Activated CD4-positive, alpha-beta memory T cell treated with anti-CD3 and anti-CD28 coated beads for 36 hours (primary cell): ENCODE measurements around the gene RASA3. TPM values are rescaled to one million over a fixed set of nuclear protein-coding genes. Genes with fewer than 3 reads are reported as not detected.
A peak's percentile ranks its signal among the peaks of the same experiment; 100 is the strongest.
"Not testable (repeated sequence)": the region's sequence is repeated elsewhere in the genome, so short reads cannot be mapped to it uniquely, and the experiment has no call there.

Experiments used
- CTCF ChIA-PET: fragments of 350-600 bp; sonication (Branson Sonifier 250); formaldehyde crosslinking; loops from one replicate; lab custom pipeline; 2021; ENCODE audit warnings: antibody characterized with exemption, inconsistent platforms; lab: Charles Lee
- POLR2A ChIA-PET: fragments of 350-600 bp; sonication (Branson Sonifier 250); formaldehyde crosslinking; loops from one replicate; lab custom pipeline; 2021; ENCODE audit warnings: antibody characterized with exemption; lab: Charles Lee
- DNase-seq: peaks from one replicate; pipeline ENCODE4 v3.0.0-alpha.2; 2020
- H3K27ac Mint-ChIP-seq: one replicate; pipeline ENCODE4 v1.8.0; 2021; ENCODE audit warnings: mixed read lengths
- H3K27me3 Mint-ChIP-seq: one replicate; pipeline ENCODE4 v1.8.0; 2021; ENCODE audit warnings: mixed read lengths
- H3K36me3 Mint-ChIP-seq: one replicate; pipeline ENCODE4 v1.8.0; 2021; ENCODE audit warnings: mixed read lengths
- H3K4me1 Mint-ChIP-seq: one replicate; pipeline ENCODE4 v1.8.0; 2021; ENCODE audit warnings: low read depth, mixed read lengths
- H3K4me3 Mint-ChIP-seq: one replicate; pipeline ENCODE4 v1.8.0; 2021; ENCODE audit warnings: mild to moderate bottlenecking, mixed read lengths
- H3K9me3 Mint-ChIP-seq: one replicate; pipeline ENCODE4 v1.8.0; 2021; ENCODE audit warnings: mixed read lengths
- intact Hi-C: fragments of 100-400 bp; cut with micrococcal nuclease; formaldehyde crosslinking; loops from one replicate; pipeline ENCODE4 v1.15.1; 2023
- total RNA-seq, 2 experiments: library from RNA; stranded (reverse); gene quantifications; one replicate each; pipeline ENCODE4 v1.2.3, GENCODE V29; 2021

Gene RASA3, protein sequence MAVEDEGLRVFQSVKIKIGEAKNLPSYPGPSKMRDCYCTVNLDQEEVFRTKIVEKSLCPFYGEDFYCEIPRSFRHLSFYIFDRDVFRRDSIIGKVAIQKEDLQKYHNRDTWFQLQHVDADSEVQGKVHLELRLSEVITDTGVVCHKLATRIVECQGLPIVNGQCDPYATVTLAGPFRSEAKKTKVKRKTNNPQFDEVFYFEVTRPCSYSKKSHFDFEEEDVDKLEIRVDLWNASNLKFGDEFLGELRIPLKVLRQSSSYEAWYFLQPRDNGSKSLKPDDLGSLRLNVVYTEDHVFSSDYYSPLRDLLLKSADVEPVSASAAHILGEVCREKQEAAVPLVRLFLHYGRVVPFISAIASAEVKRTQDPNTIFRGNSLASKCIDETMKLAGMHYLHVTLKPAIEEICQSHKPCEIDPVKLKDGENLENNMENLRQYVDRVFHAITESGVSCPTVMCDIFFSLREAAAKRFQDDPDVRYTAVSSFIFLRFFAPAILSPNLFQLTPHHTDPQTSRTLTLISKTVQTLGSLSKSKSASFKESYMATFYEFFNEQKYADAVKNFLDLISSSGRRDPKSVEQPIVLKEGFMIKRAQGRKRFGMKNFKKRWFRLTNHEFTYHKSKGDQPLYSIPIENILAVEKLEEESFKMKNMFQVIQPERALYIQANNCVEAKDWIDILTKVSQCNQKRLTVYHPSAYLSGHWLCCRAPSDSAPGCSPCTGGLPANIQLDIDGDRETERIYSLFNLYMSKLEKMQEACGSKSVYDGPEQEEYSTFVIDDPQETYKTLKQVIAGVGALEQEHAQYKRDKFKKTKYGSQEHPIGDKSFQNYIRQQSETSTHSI
- 10 to 100 TPM; 45.9 to 49.3 TPM for total RNA-seq

GRCh38 chr13:114132419-114133121 is at the start of gene RASA3:
RASA3 (minus strand) TSS chr13:114132623; CDS start chr13:114132489, 134 bp downstream.
- H3K4me3 Mint-ChIP-seq = peak within 1 kb of the TSS; percentile 97
- no peaks in the 10 kb centered on the region for H3K9me3 Mint-ChIP-seq
- peak; percentile 73 for DNase-seq
- ChIA-PET POLR2A (interaction anchor here (1.1 to 2.1 kb wide), 3 partner anchors 11 to 67 kb away, joined by 3 to 11 read pairs (median 3); no protein-coding TSS in a partner anchor), CTCF (interaction anchor here (1.0 kb wide), 1 partner anchor 16 kb away, joined by 3 read pairs; no protein-coding TSS in a partner anchor)
- H3K27ac Mint-ChIP-seq = peak within 1 kb of the TSS; percentile 93
- H3K27me3 Mint-ChIP-seq = no peaks in the 10 kb centered on the region
- H3K4me1 Mint-ChIP-seq = peaks cover 39% of the 10 kb centered on the region
- peaks cover 11% of the 10 kb centered on the region for H3K36me3 Mint-ChIP-seq
- intact Hi-C loops = no loop called here

DNA sequence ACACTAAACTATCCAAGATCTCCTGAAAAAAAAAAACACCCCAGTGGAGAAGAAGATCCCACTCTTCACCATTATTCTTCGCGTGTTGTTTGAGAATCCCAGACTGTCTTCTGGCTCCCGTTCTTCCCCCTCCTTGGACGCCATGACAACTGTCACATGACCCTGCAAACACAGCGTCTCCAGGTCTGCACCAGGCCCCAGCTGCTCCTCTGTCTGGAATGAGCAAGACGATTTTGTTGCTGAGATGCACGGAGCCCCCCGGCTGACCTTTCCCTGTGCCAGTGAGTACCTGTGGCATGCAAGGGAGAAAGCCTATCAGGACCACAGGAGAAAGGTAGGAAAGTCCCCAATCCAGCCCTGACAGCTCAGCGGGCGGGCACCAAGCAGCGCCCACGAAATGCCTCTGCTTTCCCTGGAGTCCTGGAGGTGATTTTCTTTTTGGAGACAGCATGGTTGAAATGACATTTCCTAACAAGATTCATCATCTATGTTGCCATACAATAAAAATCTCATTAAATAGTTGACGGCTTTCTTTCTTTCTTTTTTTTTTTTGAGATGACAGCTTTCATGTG is 46.8 kb upstream of the RASA3 start, which contains the start of gene CFAP97D2:
Gene CFAP97D2, plus strand, starts transcription at position 171 of the 572 bp plus-strand sequence. Its CDS starts 74 bp downstream, at position 245.
- Mint-ChIP-seq H3K27me3 (no peaks in the 10 kb centered on the region), H3K4me1 (peaks cover 31% of the 10 kb centered on the region), H3K36me3 (no peaks in the 10 kb centered on the region), H3K27ac (peak within 1 kb of the TSS; percentile 24), H3K4me3 (no peak within 1 kb of the TSS), H3K9me3 (no peaks in the 10 kb centered on the region)
- ChIA-PET CTCF (no interaction called here), POLR2A (no interaction called here)
- intact Hi-C loops = no loop called here
- DNase-seq = no peak

GRCh38 chr13:114177245-114178010 is 45.0 kb upstream of the RASA3 start:
- Mint-ChIP-seq H3K9me3 (peaks cover 14% of the 10 kb centered on the region), H3K36me3 (peaks cover 6% of the 10 kb centered on the region), H3K4me3 (no peak overlapping the region), H3K4me1 (peaks cover 34% of the 10 kb centered on the region), H3K27ac (no peak overlapping the region), H3K27me3 (no peaks in the 10 kb centered on the region)
- ChIA-PET POLR2A (no interaction called here), CTCF (interaction anchor here (1.0 kb wide), 1 partner anchor 15 kb away, joined by 3 read pairs; no protein-coding TSS in a partner anchor)
- intact Hi-C loops = no loop called here
- no peak for DNase-seq

DNA sequence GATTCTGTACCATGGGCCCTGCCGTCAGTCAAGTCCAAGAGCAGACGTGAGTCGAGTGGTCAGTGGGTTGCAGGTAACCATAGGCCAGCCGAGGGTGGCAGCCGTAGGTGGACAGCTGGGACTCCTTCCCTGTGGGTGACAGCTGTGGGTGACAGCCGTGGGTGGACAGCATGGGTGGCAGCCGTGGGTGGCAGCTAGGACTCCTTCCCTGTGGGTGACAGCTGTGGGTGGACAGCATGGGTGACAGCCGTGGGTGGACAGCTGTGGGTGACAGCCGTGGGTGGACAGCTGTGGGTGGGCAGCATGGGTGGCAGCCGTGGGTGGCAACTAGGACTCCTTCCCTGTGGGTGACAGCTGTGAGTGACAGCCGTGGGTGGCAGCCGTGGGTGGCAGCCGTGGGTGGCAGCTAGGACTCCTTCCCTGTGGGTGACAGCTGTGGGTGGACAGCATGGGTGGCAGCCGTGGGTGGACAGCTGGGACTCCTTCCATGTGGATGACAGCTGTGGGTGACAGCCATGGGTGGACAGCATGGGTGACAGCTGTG is 44.0 kb upstream of the RASA3 start:
- Mint-ChIP-seq H3K4me1 (peaks cover 34% of the 10 kb centered on the region), H3K9me3 (peaks cover 17% of the 10 kb centered on the region)
- POLR2A ChIA-PET, H3K27me3 Mint-ChIP-seq, H3K36me3 Mint-ChIP-seq, DNase-seq, H3K27ac Mint-ChIP-seq, intact Hi-C loops, H3K4me3 Mint-ChIP-seq: not testable (repeated sequence)
- CTCF ChIA-PET = interaction anchor here (1.0 kb wide), 1 partner anchor 14 kb away, joined by 3 read pairs; no protein-coding TSS in a partner anchor

- H3K27me3 Mint-ChIP-seq = no peaks in the 10 kb centered on the region
- peaks cover 20% of the 10 kb centered on the region for H3K9me3 Mint-ChIP-seq
- intact Hi-C loops = no loop called here
- no peak for DNase-seq
- no peak overlapping the region for H3K27ac Mint-ChIP-seq
- CTCF ChIA-PET = no interaction called here
- no peak overlapping the region for H3K4me3 Mint-ChIP-seq
- POLR2A ChIA-PET = no interaction called here
- peaks cover 6% of the 10 kb centered on the region for H3K36me3 Mint-ChIP-seq
- H3K4me1 Mint-ChIP-seq = peaks cover 26% of the 10 kb centered on the region
Measured at GRCh38 chr13:114174529-114174961, 42.1 kb upstream of the RASA3 start.

DNA sequence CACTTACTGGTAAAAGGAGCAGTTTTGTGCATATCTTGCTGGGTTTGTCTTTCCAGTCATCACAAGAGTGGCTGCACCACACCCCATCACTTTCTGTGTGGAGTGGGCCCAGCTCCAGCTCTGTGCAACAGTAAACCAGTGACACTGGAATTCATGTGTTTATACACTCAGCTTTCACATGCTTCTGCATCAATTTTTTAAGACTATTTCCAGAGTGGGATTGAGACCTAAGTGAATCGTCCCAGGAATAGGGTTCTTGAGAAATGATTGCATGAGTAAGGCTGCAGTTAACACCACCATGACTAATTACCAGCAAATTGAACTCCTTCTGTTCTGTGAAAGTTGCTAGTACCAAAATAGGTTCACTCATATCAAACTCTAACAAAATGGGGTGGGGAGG is 41.3 kb upstream of the RASA3 start:
- POLR2A ChIA-PET = no interaction called here
- Mint-ChIP-seq H3K4me3 (no peak overlapping the region), H3K9me3 (peaks cover 20% of the 10 kb centered on the region), H3K36me3 (peaks cover 6% of the 10 kb centered on the region), H3K27me3 (no peaks in the 10 kb centered on the region), H3K27ac (no peak overlapping the region), H3K4me1 (peaks cover 26% of the 10 kb centered on the region)
- intact Hi-C loops = no loop called here
- CTCF ChIA-PET = interaction anchor here (1.1 kb wide), 2 partner anchors 25 to 34 kb away, joined by 3 read pairs; no protein-coding TSS in a partner anchor
- no peak for DNase-seq

DNA sequence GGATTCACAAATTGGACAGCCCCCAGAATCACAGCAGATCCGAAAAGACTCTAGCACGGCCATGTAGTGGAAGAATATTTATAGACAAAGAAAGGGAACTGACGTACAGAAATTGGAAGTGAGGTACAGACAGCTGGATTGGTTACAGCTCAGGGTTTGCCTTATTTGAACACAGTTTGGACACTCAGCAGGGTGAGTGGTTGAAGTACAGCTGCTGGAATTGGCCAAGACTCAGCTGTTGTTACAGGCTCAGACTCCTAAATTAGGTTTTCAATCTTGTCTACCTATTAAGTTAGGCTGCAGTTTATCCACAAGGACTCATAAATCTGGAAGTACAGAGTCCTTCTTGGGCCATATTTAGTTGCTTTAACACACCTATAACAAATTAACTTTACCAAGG is 40.8 kb upstream of the RASA3 start:
- Mint-ChIP-seq H3K9me3 (peaks cover 20% of the 10 kb centered on the region), H3K4me3 (no peak overlapping the region), H3K27ac (no peak overlapping the region), H3K36me3 (peaks cover 6% of the 10 kb centered on the region), H3K4me1 (peaks cover 23% of the 10 kb centered on the region), H3K27me3 (no peaks in the 10 kb centered on the region)
- CTCF ChIA-PET = interaction anchor here (1.1 kb wide), 2 partner anchors 25 to 33 kb away, joined by 3 read pairs; no protein-coding TSS in a partner anchor
- no peak for DNase-seq
- intact Hi-C loops = no loop called here
- POLR2A ChIA-PET = no interaction called here

GRCh38 chr13:114167885-114168284 is 35.5 kb upstream of the RASA3 start:
- Mint-ChIP-seq H3K4me1 (peaks cover 36% of the 10 kb centered on the region), H3K36me3 (peaks cover 2% of the 10 kb centered on the region), H3K27me3 (no peaks in the 10 kb centered on the region), H3K27ac (no peak overlapping the region), H3K4me3 (no peak overlapping the region), H3K9me3 (peaks cover 9% of the 10 kb centered on the region)
- intact Hi-C loops = no loop called here
- ChIA-PET POLR2A (no interaction called here), CTCF (no interaction called here)
- DNase-seq = no peak

GRCh38 chr13:114167426-114167825 is 35.0 kb upstream of the RASA3 start:
- DNase-seq = no peak
- ChIA-PET POLR2A (no interaction called here), CTCF (no interaction called here)
- peaks cover 5% of the 10 kb centered on the region for H3K9me3 Mint-ChIP-seq
- no peak overlapping the region for H3K4me3 Mint-ChIP-seq
- no peaks in the 10 kb centered on the region for H3K36me3 Mint-ChIP-seq
- no peaks in the 10 kb centered on the region for H3K27me3 Mint-ChIP-seq
- intact Hi-C loops = no loop called here
- H3K27ac Mint-ChIP-seq = no peak overlapping the region
- H3K4me1 Mint-ChIP-seq = peaks cover 40% of the 10 kb centered on the region

DNA sequence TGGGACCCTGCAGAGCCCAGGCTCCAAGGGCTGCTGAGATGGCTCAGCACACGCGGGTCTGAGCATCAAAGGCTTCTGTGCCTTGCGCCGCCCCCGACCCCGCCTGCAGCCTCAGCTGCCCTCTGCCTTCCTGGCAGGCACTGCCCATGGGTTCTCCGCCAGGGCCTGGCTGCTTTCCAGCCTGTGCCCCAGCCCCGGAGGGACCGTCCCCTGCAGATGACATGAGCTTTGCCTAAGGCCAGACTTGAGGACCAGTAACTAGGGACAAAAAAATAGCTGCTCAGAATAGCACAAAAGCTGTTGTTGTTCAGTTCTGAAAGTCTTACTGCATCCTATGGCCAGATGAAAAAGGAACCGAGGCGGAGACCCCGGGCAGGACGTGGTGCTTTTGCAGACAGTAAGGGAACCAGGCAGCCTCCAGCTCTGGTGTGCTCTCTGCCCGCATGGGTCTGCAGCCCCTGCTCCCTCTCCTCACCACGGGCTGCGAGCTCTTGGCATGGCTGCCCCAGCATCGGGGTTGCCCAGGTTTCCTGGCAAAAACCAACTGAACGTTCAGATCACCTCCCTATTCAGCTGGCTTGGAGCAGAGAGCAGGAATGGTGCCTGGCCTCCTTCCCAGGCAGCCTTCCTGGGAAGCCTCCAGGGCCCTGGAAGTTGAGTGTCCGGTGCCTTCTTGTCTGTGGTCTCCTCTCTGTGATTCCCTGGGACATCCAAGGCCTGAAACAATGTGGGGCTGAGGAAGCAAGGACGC is 34.1 kb upstream of the RASA3 start:
- Mint-ChIP-seq H3K9me3 (peaks cover 2% of the 10 kb centered on the region), H3K36me3 (no peaks in the 10 kb centered on the region), H3K27me3 (no peaks in the 10 kb centered on the region), H3K27ac (no peak overlapping the region), H3K4me3 (no peak overlapping the region), H3K4me1 (peaks cover 49% of the 10 kb centered on the region)
- CTCF ChIA-PET = interaction anchor here (0.9 kb wide), 1 partner anchor 14 kb away, joined by 3 read pairs; no protein-coding TSS in a partner anchor
- POLR2A ChIA-PET = interaction anchor here (0.6 kb wide), 1 partner anchor 9 kb away, joined by 5 read pairs; no protein-coding TSS in a partner anchor
- DNase-seq = no peak
- intact Hi-C loops = no loop called here
